Fibroblast of the aortic adventitia (primary cell): ENCODE measurements around the gene LNPEP. TPM values are rescaled to one million over a fixed set of nuclear protein-coding genes. Genes with fewer than 3 reads are reported as not detected.
A peak's percentile ranks its signal among the peaks of the same experiment; 100 is the strongest.

Experiments
- DNase-seq: peaks from one replicate; pipeline ENCODE4 v3.0.0-alpha.2; 2010; ENCODE audit warnings: low read depth
- H3K4me3 ChIP-seq: 2 replicates; pipeline ENCODE4 v1.5.1; 2011; ENCODE audit warnings: low read depth, mild to moderate bottlenecking, control low read depth, low read length, moderate library complexity
- total RNA-seq: library from RNA; depleted of rRNA; stranded (reverse); fragments of >200 nt; gene quantifications from 2 replicates; pipeline ENCODE4 v1.2.3, GENCODE V29; 2012; ENCODE audit warnings: low replicate concordance
- TF ChIP-seq, protein P1 (sequence below): IDR thresholded peaks from 2 replicates; pipeline ENCODE4 v1.5.1; 2011; ENCODE audit warnings: mild to moderate bottlenecking, low read length, control low read depth, inconsistent platforms; ENCODE audit not compliant: insufficient read depth

Gene LNPEP
- total RNA-seq, 1 donor: 46.3 TPM

DNA sequence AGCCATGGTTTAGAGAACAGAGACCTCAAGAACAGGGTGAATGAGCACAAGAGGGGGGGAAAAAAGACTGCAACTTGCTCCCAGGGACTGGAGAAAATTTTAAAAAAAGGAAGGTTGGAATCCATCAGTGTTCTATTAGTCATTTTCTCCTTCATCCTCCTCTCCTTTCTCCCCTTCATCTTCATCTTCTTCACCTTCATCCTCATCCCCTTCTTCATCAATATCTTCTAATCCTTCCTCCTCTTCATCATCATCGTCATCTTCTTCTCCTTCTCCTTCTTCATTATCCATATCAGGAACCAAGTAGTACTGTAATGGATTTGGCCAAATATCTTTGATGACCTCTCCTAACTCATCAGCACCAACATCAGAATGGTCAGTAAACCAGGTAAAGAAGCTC is 120.4 kb downstream of the LNPEP start:
- no peak overlapping the region for H3K4me3 ChIP-seq

DNA sequence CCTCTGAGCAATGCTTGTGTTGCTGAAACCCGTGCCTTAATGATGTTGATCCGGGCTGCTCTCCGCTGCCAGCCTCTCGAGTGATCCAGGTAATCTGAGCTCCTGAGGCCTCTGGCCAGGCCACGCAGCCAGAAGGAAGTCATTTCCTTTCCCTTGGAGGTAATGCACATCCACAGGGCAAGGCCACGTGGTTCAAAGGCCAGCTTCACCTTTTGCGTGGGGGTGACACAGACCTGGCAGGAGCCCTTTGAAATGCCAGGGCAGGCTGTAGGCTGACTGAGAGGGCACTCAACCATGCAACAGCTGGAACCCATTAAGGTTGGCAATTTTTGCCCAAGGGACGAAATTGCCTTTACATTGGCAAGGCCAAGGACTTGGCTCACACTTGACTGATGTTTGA is 126.2 kb downstream of the LNPEP start:
- no peak overlapping the region for H3K4me3 ChIP-seq
- DNase-seq: no peak
- TF ChIP-seq, protein P1, sequence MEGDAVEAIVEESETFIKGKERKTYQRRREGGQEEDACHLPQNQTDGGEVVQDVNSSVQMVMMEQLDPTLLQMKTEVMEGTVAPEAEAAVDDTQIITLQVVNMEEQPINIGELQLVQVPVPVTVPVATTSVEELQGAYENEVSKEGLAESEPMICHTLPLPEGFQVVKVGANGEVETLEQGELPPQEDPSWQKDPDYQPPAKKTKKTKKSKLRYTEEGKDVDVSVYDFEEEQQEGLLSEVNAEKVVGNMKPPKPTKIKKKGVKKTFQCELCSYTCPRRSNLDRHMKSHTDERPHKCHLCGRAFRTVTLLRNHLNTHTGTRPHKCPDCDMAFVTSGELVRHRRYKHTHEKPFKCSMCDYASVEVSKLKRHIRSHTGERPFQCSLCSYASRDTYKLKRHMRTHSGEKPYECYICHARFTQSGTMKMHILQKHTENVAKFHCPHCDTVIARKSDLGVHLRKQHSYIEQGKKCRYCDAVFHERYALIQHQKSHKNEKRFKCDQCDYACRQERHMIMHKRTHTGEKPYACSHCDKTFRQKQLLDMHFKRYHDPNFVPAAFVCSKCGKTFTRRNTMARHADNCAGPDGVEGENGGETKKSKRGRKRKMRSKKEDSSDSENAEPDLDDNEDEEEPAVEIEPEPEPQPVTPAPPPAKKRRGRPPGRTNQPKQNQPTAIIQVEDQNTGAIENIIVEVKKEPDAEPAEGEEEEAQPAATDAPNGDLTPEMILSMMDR: no peak

More for the DNA sequence above, 120.4 kb downstream of the LNPEP start:
- no peak for DNase-seq
- TF ChIP-seq, protein P1: no peak

DNA sequence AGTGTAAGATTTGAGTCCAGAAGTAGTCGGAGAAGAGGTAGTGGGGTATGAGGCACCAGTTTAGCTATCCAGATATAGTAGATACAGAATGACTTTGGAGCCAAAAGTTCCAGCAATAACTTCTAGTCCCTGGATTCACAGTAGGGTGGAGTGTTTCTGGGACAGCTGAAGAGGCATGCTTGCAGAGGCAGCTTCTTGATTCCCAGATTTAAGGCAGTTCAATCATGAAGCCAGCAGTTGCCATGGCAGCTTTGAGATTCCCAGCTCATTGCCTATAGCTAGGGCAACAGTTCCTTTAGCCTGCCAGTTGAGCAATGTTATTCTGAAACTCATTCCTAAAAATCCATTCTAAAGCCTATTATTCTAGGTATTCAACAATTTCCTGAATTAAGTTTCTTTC is 127.4 kb downstream of the LNPEP start:
- H3K4me3 ChIP-seq: no peak overlapping the region
- DNase-seq: no peak
- TF ChIP-seq, protein P1: no peak

DNA sequence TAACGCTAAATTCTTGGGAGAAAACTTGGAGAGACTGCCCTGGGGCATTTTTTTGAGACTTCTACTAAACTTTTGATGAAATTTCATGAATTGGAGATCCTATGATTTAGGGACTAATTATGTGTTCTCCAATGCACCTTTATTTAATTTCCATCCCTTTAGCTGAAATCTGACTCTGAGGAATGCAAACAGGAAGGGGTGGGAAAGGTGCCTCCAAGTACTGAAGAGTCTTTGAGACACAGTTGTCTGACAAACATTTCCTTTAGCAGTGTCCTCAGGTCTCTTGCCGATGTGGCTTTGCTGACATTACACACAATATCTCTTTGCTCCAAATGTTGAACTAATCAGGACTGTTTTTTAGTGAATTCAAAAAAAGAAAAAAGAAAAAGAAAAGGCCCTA is 129.6 kb downstream of the LNPEP start:
- TF ChIP-seq, protein P1: no peak
- DNase-seq: no peak
- H3K4me3 ChIP-seq: no peak overlapping the region

DNA sequence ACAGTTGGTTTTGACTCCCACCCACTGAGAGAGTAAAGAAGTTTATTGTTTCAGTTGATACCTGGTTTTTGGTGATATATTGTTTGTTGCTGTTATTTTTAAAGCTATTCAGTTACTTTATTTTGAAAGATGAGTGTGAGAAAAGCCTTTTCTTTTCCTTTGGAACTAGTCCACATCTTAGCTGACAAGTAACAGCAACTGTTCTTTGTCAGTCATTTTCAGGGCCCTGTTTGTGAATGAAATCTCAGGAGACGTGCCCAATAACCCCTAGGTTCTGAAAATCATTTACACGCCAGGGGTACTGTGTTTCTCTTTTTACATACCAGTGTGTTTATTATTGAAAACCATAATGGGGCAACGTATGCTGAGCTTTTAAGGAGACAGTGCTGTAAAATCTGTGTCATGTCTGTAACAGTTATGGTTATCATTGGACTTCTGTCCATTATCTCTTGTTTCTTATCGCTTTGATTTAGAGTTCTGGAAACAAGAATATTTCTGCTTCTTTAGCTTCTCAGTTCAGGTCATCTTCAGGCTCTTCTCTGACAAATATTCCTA is 131.5 kb downstream of the LNPEP start:
- H3K4me3 ChIP-seq: no peak overlapping the region
- no peak for DNase-seq
- TF ChIP-seq, protein P1: no peak

DNA sequence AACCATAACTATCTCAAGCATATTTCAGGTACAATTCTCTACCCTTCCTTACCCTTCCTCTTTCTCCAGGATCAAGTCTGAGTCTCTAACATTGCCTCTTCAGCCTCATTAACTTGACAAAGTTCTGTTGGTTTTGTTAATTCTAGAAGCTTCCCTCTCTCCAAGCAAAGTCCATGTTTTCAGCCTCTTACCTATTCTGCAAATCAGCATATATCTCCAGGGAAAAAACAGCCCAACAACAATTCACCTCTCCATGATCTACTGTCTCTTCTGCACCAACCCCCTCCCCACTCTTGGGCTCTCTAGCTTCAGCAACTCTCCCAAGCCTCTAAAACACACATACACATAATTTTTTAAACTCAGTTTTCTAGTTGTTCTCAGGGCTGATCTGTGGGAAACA is 134.4 kb downstream of the LNPEP start:
- no peak for DNase-seq
- no peak overlapping the region for H3K4me3 ChIP-seq
- TF ChIP-seq, protein P1: no peak

DNA sequence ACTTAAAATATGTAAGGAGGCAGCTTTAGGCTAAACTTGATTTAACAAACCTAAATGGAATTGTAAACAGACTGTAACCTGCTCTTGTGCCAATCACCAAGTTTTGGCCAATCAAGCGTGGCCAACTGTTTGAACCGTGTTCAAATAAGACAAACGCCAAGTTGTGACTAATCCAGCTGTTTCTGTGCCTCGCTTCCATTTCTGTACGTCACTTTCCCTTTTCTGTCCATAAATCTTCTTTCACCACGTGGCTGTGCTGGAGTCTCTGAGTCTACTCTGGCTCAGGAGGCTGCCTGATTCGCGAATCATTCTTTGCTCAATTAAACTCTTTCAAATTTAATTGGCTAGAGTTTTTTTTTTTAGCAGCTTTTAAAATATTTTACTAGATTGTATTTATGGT is 135.2 kb downstream of the LNPEP start:
- TF ChIP-seq, protein P1: no peak
- H3K4me3 ChIP-seq: no peak overlapping the region
- peak; percentile 93 for DNase-seq
